SK-N-MC (cell line): ENCODE results near the gene PFN2.
"Not testable (repeated sequence)": the region's sequence is repeated elsewhere in the genome, so short reads cannot be mapped to it uniquely, and the experiment has no call there.

ENCODE experiments used
- DNase-seq: peaks from one replicate; pipeline ENCODE4 v3.0.0-alpha.2; 2011; ENCODE audit warnings: low read depth, low spot score
- H3K27ac ChIP-seq: fragments of 200-600 bp; sonication (generic); 2 replicates; pipeline ENCODE4 v1.5.1; 2016; ENCODE audit warnings: mixed run types
- H3K36me3 ChIP-seq: fragments of 200-600 bp; sonication (generic); 2 replicates; pipeline ENCODE4 v1.6.1; 2017; ENCODE audit warnings: antibody characterized with exemption, low read length, mixed read lengths; ENCODE audit not compliant: insufficient read depth
- H3K4me3 ChIP-seq: fragments of 200-600 bp; sonication (generic); 2 replicates; pipeline ENCODE4 v1.5.1; 2016
- H3K9ac ChIP-seq: fragments of 200-600 bp; sonication (generic); 2 replicates; pipeline ENCODE4 v1.8.0; 2017; ENCODE audit warnings: mixed run types, mixed read lengths; ENCODE audit not compliant: insufficient read length
- H3K9me3 ChIP-seq: fragments of 200-600 bp; sonication (generic); 2 replicates; pipeline ENCODE4 v1.6.1; 2017; ENCODE audit warnings: low read depth, mild to moderate bottlenecking, antibody characterized with exemption, low read length, moderate library complexity, mixed read lengths
- EZH2 ChIP-seq: fragments of 200-600 bp; sonication (generic); IDR thresholded peaks from one replicate; pipeline ENCODE4 v1.6.1; 2017; ENCODE audit warnings: antibody characterized with exemption
- FOXP2 ChIP-seq: optimal IDR thresholded peaks from 2 replicates; pipeline ENCODE3; 2011; ENCODE audit warnings: mild to moderate bottlenecking, moderate library complexity; ENCODE audit not compliant: insufficient read depth; ENCODE audit errors: extremely low read length, control extremely low read depth
- POLR2AphosphoS5 ChIP-seq: IDR thresholded peaks from 2 replicates; pipeline ENCODE4 v1.6.1; 2012; ENCODE audit warnings: mild to moderate bottlenecking, low read depth, low read length, borderline replicate concordance

PFN2 gene

GRCh38 chr3:149942409-149942808 is 28.3 kb downstream of the PFN2 start:
- no peak overlapping the region for H3K9ac ChIP-seq
- no peak for DNase-seq
- peaks cover 4% of the 10 kb centered on the region; the same call in 1 of the 2 replicates for H3K9me3 ChIP-seq
- H3K27ac ChIP-seq = no peak overlapping the region
- H3K4me3 ChIP-seq = no peak overlapping the region
- TF ChIP-seq FOXP2 (no peak), EZH2 (no peak), POLR2AphosphoS5 (no peak)
- peaks cover 27% of the 10 kb centered on the region for H3K36me3 ChIP-seq

- no peak for DNase-seq
- H3K9ac ChIP-seq = no peak overlapping the region
- peaks cover 23% of the 10 kb centered on the region for H3K36me3 ChIP-seq
- no peak overlapping the region for H3K4me3 ChIP-seq
- 0 out of 2 replicates have a peak, but pooled peaks cover 4% of the 10 kb centered on the region for H3K9me3 ChIP-seq
- no peak overlapping the region for H3K27ac ChIP-seq
- no peak for TF ChIP-seq EZH2
- no peak for TF ChIP-seq POLR2AphosphoS5
- TF ChIP-seq FOXP2 = no peak
Measured at GRCh38 chr3:149941946-149942345, 28.7 kb downstream of the PFN2 start.

DNA sequence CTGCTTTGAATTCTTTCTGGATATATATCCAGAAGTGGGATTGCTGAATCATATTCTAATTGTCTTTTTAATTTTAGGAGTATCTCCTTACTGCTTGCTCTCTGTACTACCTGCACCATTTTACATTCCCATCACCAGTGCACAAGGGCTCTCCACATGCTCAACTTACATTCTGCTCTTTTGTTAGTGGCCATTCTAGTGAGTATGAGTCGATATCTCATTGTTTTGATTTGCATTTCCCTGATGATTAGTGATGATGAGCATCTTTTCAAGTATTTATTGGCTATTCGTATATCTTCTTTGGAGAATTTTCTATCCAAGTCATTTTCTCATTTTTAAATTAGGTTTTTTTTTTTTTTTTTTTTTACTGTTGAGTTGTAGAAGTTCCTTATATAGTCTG is 29.5 kb downstream of the PFN2 start:
- Histone ChIP-seq H3K4me3 (no peak overlapping the region), H3K27ac (no peak overlapping the region), H3K9me3 (0 out of 2 replicates have a peak, but pooled peaks cover 4% of the 10 kb centered on the region), H3K36me3 (peaks cover 17% of the 10 kb centered on the region), H3K9ac (no peak overlapping the region)
- no peak for DNase-seq
- TF ChIP-seq FOXP2 (no peak), EZH2 (no peak), POLR2AphosphoS5 (no peak)

- H3K4me3 ChIP-seq, H3K9me3 ChIP-seq, H3K9ac ChIP-seq, H3K27ac ChIP-seq, DNase-seq: not testable (repeated sequence)
- H3K36me3 ChIP-seq = peaks cover 13% of the 10 kb centered on the region
Measured at GRCh38 chr3:149938392-149939055, 32.2 kb downstream of the PFN2 start.

GRCh38 chr3:149936812-149937230 is 33.9 kb downstream of the PFN2 start:
- TF ChIP-seq POLR2AphosphoS5 (peak; percentile 39; the same call in 1 of the 2 replicates), FOXP2 (no peak), EZH2 (no peak)
- DNase-seq = no peak
- H3K4me3 ChIP-seq = no peak overlapping the region
- H3K36me3 ChIP-seq = peaks cover 4% of the 10 kb centered on the region
- no peak overlapping the region for H3K27ac ChIP-seq
- H3K9me3 ChIP-seq = no peaks in the 10 kb centered on the region
- H3K9ac ChIP-seq = no peak overlapping the region

GRCh38 chr3:149934524-149934923 is 36.2 kb downstream of the PFN2 start:
- Histone ChIP-seq H3K4me3 (no peak overlapping the region), H3K27ac (no peak overlapping the region), H3K36me3 (peaks cover 4% of the 10 kb centered on the region; the same call in 1 of the 2 replicates), H3K9ac (no peak overlapping the region), H3K9me3 (no peaks in the 10 kb centered on the region)
- DNase-seq = no peak
- TF ChIP-seq FOXP2 (no peak), EZH2 (no peak), POLR2AphosphoS5 (no peak)

DNA sequence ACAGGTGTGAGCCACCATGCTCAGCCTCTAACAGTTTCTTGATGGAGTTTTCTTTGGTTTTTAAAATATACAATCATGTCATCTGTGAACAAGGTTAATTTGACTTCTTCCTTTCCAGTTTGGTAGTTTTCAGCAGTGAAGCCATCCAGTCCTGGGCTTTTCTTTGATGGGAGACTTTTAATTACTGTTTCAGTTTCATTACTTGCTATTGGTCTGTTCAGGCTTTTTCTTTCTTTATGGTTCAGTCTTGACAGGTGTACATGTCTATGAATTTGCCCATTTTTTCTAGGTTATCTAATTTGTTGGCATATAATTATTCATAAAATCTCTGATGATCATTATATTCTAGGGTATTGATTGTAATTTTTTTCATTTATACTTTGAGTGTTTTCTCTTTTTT is 36.8 kb downstream of the PFN2 start:
- no peak for TF ChIP-seq FOXP2
- no peak for TF ChIP-seq POLR2AphosphoS5
- TF ChIP-seq EZH2 = no peak
- Histone ChIP-seq H3K36me3 (peaks cover 4% of the 10 kb centered on the region; the same call in 1 of the 2 replicates), H3K9me3 (no peaks in the 10 kb centered on the region), H3K4me3 (no peak overlapping the region), H3K27ac (no peak overlapping the region), H3K9ac (no peak overlapping the region)
- no peak for DNase-seq

- no peak overlapping the region for H3K9ac ChIP-seq
- DNase-seq = no peak
- no peak overlapping the region for H3K4me3 ChIP-seq
- peaks cover 9% of the 10 kb centered on the region for H3K36me3 ChIP-seq
- no peak for TF ChIP-seq FOXP2
- no peak for TF ChIP-seq EZH2
- TF ChIP-seq POLR2AphosphoS5 = no peak
- H3K9me3 ChIP-seq = no peaks in the 10 kb centered on the region
- H3K27ac ChIP-seq = no peak overlapping the region
Measured at GRCh38 chr3:149933008-149933407, 37.7 kb downstream of the PFN2 start.

DNA sequence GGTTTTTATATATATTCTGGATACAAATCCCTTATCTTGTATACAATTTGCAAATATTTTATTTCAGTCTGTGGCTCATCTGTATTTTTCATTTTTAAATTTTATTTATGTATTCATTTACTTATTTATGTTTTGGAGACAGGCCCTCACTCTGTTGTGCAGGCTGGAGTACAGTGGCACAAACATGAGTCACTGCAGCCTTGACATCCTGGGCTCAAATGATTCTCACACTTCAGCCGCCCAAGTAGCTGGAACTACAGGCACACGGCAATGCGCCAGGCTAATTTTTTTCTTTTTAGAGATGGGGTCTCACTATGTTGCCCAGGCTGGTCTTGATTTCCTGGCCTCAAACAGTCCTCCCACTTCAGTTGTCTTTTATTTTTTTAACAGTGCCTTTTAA is 50.6 kb downstream of the PFN2 start:
- DNase-seq = no peak
- no peaks in the 10 kb centered on the region; the same call in 1 of the 2 replicates for H3K36me3 ChIP-seq
- H3K27ac ChIP-seq = no peak overlapping the region
- no peaks in the 10 kb centered on the region for H3K9me3 ChIP-seq
- no peak overlapping the region for H3K9ac ChIP-seq
- TF ChIP-seq POLR2AphosphoS5 = no peak
- TF ChIP-seq EZH2 = no peak
- no peak for TF ChIP-seq FOXP2
- no peak overlapping the region for H3K4me3 ChIP-seq
